K562 (cell line): ENCODE results near the gene TMTC2. TPM values are rescaled to one million over a fixed set of nuclear protein-coding genes. Genes with fewer than 3 reads are reported as not detected.

ENCODE experiments used
- BDP1 ChIP-seq: IDR thresholded peaks from 3 replicates; pipeline ENCODE4 v1.6.1; 2011; ENCODE audit not compliant: insufficient read length, insufficient read depth
- MGA ChIP-seq: fragments of 450-650 bp; IDR thresholded peaks from 2 replicates; pipeline ENCODE4 v1.6.1; 2016; ENCODE audit warnings: mild to moderate bottlenecking, moderate library complexity
- polyA plus RNA-seq, 8 experiments: library from polyadenylated mRNA; depleted of rRNA in 4 of 8; stranded (reverse) in 5 of 8; unstranded in 3 of 8; fragments of >200 nt; fragmentation: Nextera tagmentation in 2 of 8; fragmentation: Illumina TruSeq in 1 of 8; extraction: Ambion mirVana in 2 of 8; extraction: Trizol in 1 of 8; gene quantifications; 2 replicates each; pipeline versions ENCODE4 v1.2.1 to v1.2.3, GENCODE V29; 2011 to 2014; ENCODE audit warnings: inconsistent platforms in 1 of 8, missing spikeins in 1 of 8
- total RNA-seq, 7 experiments: library from RNA; depleted of rRNA in 6 of 7; stranded (reverse); fragments of >200 nt in 6 of 7; fragmentation: Illumina TruSeq in 2 of 7; extraction: Trizol in 2 of 7; gene quantifications; 2 replicates each; pipeline versions ENCODE4 v1.2.1 to v1.2.3, GENCODE V29; 2011 to 2021; ENCODE audit warnings: low replicate concordance in 1 of 7

Gene TMTC2
- total and polyA plus RNA-seq, 9 of the 15 experiments (the other 6 are each of a cell fraction or from before 2014, with no cell fraction given), result 0.29 to 1.1 (median 0.55) TPM

- TF ChIP-seq MGA (no peak), BDP1 (no peak)
These were observed 38.9 kb upstream of the TMTC2 start (continued) for GRCh38 chr12:82647853-82648252.
